WTC11 (cell line): ENCODE data around the gene INKA1.

Experiments used
- CREM ChIP-seq: sonication (generic); formaldehyde crosslinking; IDR thresholded peaks from 2 replicates; pipeline ENCODE4 v1.8.1; 2022; ENCODE audit warnings: mild to moderate bottlenecking, missing genetic modification reagents, moderate library complexity
- CTCF ChIP-seq: fragments of 200-600 bp; IDR thresholded peaks from 2 replicates; pipeline ENCODE4 v1.8.0; 2022; ENCODE audit warnings: antibody characterized with exemption
- ELF4 ChIP-seq: sonication (generic); formaldehyde crosslinking; IDR thresholded peaks from 2 replicates; pipeline ENCODE4 v1.8.1; 2022; ENCODE audit warnings: low read depth, mild to moderate bottlenecking, moderate library complexity, missing genetic modification reagents
- HMGXB4 ChIP-seq: sonication (generic); formaldehyde crosslinking; IDR thresholded peaks from 2 replicates; pipeline ENCODE4 v1.8.1; 2023; ENCODE audit warnings: mild to moderate bottlenecking, moderate library complexity, missing genetic modification reagents
- IRF1 ChIP-seq: sonication (generic); formaldehyde crosslinking; IDR thresholded peaks from 2 replicates; pipeline ENCODE4 v1.8.0; 2023; ENCODE audit warnings: missing genetic modification reagents
- NR1H2 ChIP-seq: sonication (generic); formaldehyde crosslinking; IDR thresholded peaks from 2 replicates; pipeline ENCODE4 v1.9.0; 2021; ENCODE audit warnings: mild to moderate bottlenecking, moderate library complexity, missing genetic modification reagents
- NR3C1 ChIP-seq: sonication (generic); formaldehyde crosslinking; conservative IDR thresholded peaks from 2 replicates; pipeline ENCODE4 v1.8.1; 2023; ENCODE audit warnings: low read depth, mild to moderate bottlenecking, missing genetic modification reagents
- SMAD4 ChIP-seq: sonication (generic); formaldehyde crosslinking; IDR thresholded peaks from 2 replicates; pipeline ENCODE4 v1.8.0; 2022; ENCODE audit warnings: mild to moderate bottlenecking, missing genetic modification reagents
- SP1 ChIP-seq: sonication (generic); formaldehyde crosslinking; conservative IDR thresholded peaks from 2 replicates; pipeline ENCODE4 v1.8.1; 2022; ENCODE audit warnings: missing genetic modification reagents
- TCF7 ChIP-seq: sonication (generic); formaldehyde crosslinking; IDR thresholded peaks from 2 replicates; pipeline ENCODE4 v1.8.0; 2022; ENCODE audit warnings: mild to moderate bottlenecking, low read depth, missing genetic modification reagents, moderate library complexity
- TF ChIP-seq, protein P1 (sequence below): sonication (generic); formaldehyde crosslinking; IDR thresholded peaks from 2 replicates; pipeline ENCODE4 v1.8.1; 2022; ENCODE audit warnings: low read depth, missing genetic modification reagents, borderline replicate concordance
- TF ChIP-seq, protein P2 (sequence below): sonication (generic); formaldehyde crosslinking; IDR thresholded peaks from 2 replicates; pipeline ENCODE4 v1.8.1; 2022; ENCODE audit warnings: missing genetic modification reagents, borderline replicate concordance
- TF ChIP-seq, protein P3 (sequence below): sonication (generic); formaldehyde crosslinking; IDR thresholded peaks from 2 replicates; pipeline ENCODE4 v1.8.1; 2023; ENCODE audit warnings: mild to moderate bottlenecking, missing genetic modification reagents, moderate library complexity

- TF ChIP-seq SMAD4 (CRISPR knock-in tag): no peak
- TF ChIP-seq, protein P1, sequence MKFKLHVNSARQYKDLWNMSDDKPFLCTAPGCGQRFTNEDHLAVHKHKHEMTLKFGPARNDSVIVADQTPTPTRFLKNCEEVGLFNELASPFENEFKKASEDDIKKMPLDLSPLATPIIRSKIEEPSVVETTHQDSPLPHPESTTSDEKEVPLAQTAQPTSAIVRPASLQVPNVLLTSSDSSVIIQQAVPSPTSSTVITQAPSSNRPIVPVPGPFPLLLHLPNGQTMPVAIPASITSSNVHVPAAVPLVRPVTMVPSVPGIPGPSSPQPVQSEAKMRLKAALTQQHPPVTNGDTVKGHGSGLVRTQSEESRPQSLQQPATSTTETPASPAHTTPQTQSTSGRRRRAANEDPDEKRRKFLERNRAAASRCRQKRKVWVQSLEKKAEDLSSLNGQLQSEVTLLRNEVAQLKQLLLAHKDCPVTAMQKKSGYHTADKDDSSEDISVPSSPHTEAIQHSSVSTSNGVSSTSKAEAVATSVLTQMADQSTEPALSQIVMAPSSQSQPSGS (CRISPR knock-in tag): no peak
- TF ChIP-seq SP1: no peak
- TF ChIP-seq CTCF: no peak
- TF ChIP-seq, protein P2, sequence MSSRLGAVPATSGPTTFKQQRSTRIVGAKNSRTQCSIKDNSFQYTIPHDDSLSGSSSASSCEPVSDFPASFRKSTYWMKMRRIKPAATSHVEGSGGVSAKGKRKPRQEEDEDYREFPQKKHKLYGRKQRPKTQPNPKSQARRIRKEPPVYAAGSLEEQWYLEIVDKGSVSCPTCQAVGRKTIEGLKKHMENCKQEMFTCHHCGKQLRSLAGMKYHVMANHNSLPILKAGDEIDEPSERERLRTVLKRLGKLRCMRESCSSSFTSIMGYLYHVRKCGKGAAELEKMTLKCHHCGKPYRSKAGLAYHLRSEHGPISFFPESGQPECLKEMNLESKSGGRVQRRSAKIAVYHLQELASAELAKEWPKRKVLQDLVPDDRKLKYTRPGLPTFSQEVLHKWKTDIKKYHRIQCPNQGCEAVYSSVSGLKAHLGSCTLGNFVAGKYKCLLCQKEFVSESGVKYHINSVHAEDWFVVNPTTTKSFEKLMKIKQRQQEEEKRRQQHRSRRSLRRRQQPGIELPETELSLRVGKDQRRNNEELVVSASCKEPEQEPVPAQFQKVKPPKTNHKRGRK (CRISPR knock-in tag): no peak
- no peak for TF ChIP-seq CREM (CRISPR knock-in tag)
- TF ChIP-seq NR1H2 (CRISPR knock-in tag): no peak
- no peak for TF ChIP-seq IRF1 (CRISPR knock-in tag)
- TF ChIP-seq ELF4 (CRISPR knock-in tag): no peak
- no peak for TF ChIP-seq TCF7 (CRISPR knock-in tag)
- TF ChIP-seq NR3C1 (CRISPR knock-in tag): no peak
- TF ChIP-seq, protein P3, sequence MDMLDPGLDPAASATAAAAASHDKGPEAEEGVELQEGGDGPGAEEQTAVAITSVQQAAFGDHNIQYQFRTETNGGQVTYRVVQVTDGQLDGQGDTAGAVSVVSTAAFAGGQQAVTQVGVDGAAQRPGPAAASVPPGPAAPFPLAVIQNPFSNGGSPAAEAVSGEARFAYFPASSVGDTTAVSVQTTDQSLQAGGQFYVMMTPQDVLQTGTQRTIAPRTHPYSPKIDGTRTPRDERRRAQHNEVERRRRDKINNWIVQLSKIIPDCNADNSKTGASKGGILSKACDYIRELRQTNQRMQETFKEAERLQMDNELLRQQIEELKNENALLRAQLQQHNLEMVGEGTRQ (CRISPR knock-in tag): no peak
- TF ChIP-seq HMGXB4 (CRISPR knock-in tag): no peak
Measured at GRCh38 chr3:49772703-49773102, 30.4 kb upstream of the INKA1 start.
